ENCODE measurements around the gene NUDT4.
"Not testable (repeated sequence)": the region's sequence is repeated elsewhere in the genome, so short reads cannot be mapped to it uniquely, and the experiment has no call there.

NUDT4 gene

GRCh38 chr12:93417967-93418480 lies 40.3 kb downstream of the NUDT4 start:
- no peak overlapping the region for H3K4me3 Mint-ChIP-seq
- H3K27me3 Mint-ChIP-seq: no peaks in the 10 kb centered on the region
- peaks cover 58% of the 10 kb centered on the region for H3K4me1 Mint-ChIP-seq
- H3K9me3 Mint-ChIP-seq: no peaks in the 10 kb centered on the region
- ATAC-seq (ENCODE audit: low read depth) (no peak), DNase-seq (ENCODE audit: low spot score in 2 of 2) (no peak)
- H3K27ac Mint-ChIP-seq: no peak overlapping the region
- peaks cover 7% of the 10 kb centered on the region for H3K36me3 Mint-ChIP-seq

DNA sequence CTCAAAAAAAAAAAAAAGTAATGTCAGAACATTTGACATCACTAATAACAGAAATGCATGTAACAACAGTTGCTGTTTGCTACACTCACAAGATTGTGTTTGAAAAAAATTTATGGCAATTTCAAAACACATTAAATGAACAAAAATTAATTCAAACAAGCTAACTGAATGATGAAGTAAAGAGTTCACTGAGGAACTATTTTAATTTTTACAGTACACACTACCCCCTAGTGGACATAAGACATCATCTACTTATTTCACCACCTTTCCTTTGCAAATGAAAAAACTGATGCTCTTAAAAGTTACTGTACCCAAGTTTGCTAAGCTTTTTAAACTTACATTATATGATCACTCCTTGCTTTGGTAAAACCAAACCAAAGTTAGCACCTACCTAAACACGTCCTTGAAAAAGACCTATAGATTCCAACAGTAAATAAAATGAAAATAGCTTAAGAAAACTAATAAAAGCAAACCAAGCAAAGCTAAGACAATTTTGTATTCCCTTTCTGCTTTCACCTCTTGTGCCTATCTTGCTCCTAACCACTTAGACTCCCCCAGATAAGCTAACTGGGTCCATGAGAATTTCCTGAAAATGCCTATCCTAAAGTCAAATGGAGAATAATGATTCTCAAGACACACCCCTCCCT lies 41.8 kb downstream of the NUDT4 start:
- peak overlapping the region; percentile 76 for H3K27ac Mint-ChIP-seq
- DNase-seq (ENCODE audit: low spot score in 2 of 2): peak in 1 of 2 donors; percentile 33
- H3K36me3 Mint-ChIP-seq: peaks cover 3% of the 10 kb centered on the region
- peaks cover 58% of the 10 kb centered on the region for H3K4me1 Mint-ChIP-seq
- peak; percentile 70 for ATAC-seq (ENCODE audit: low read depth)
- H3K4me3 Mint-ChIP-seq: peak overlapping the region; percentile 50
- H3K9me3 Mint-ChIP-seq: no peaks in the 10 kb centered on the region
- no peaks in the 10 kb centered on the region for H3K27me3 Mint-ChIP-seq

DNA sequence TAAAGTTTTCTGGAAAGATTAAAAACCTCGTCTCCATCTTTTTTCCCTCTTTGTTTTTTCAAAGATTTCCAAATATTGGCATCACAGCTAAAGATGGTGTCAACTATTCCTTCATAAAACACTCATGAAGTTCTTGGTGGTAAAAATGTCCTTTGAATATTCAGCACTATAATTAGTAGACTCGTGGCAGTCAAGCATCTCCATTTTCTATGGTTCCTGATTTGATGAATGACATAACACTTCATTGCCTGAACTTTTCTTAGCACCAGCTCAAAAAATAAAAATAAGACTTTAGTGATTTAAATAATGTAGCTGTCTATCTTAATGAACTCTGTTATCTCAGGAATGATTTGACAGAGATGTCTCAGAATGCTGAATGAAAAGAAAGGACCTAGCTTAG lies 44.3 kb downstream of the NUDT4 start:
- H3K27ac Mint-ChIP-seq: peak overlapping the region; percentile 76
- peak overlapping the region; percentile 47 for H3K4me3 Mint-ChIP-seq

DNA sequence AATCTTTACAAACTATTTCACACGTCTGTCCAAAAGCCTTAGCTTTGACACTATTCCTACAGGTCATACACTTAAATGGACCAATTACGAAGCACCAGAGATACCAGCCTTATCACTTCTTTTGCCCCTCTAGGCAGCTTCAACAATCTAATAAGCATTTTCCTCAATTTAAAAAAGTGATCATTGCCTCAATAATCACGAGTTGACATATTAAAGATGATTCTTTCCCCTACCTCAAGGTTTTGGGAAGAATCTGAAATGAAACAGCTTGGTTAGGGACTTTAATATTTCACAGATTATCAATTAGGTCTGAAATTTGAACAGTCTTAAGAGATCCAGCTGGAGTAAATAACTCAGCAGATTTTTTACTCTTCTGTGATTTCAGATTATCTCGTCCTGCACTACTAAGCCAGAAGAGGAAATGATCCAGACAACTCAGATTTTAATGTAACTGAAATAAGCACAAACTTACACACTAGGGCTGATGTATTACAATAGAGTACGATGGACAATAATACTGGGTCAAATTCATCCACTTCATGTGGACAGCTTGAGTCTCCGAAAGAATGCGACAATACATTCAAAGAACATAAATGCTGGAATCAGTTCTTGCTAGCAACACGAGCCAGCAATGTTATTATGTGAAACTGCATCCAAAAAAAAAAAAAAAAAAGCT lies 48.1 kb downstream of the NUDT4 start:
- Mint-ChIP-seq H3K4me3 (peak overlapping the region; percentile 73), H3K36me3 (peaks cover 2% of the 10 kb centered on the region), H3K27ac (peak overlapping the region; percentile 76), H3K9me3 (no peaks in the 10 kb centered on the region), H3K4me1 (peaks cover 50% of the 10 kb centered on the region), H3K27me3 (no peaks in the 10 kb centered on the region)
- ATAC-seq (ENCODE audit: low read depth) (peak; percentile 54), DNase-seq (ENCODE audit: low spot score in 2 of 2) (no peak)

More for the DNA sequence above, 44.3 kb downstream of the NUDT4 start:
- DNase-seq (ENCODE audit: low spot score in 2 of 2) (no peak), ATAC-seq (ENCODE audit: low read depth) (no peak)
- peaks cover 2% of the 10 kb centered on the region for H3K36me3 Mint-ChIP-seq
- peaks cover 55% of the 10 kb centered on the region for H3K4me1 Mint-ChIP-seq
- no peaks in the 10 kb centered on the region for H3K9me3 Mint-ChIP-seq
- no peaks in the 10 kb centered on the region for H3K27me3 Mint-ChIP-seq

- ATAC-seq (ENCODE audit: low read depth) (peak; percentile 79), DNase-seq (ENCODE audit: low spot score in 2 of 2) (no peak)
- Mint-ChIP-seq H3K27ac (peak overlapping the region; percentile 76), H3K4me3 (peak overlapping the region; percentile 73), H3K36me3 (peaks cover 2% of the 10 kb centered on the region), H3K4me1 (peaks cover 54% of the 10 kb centered on the region), H3K9me3 (no peaks in the 10 kb centered on the region), H3K27me3 (no peaks in the 10 kb centered on the region)
Observed at GRCh38 chr12:93426412-93426805, 48.7 kb downstream of the NUDT4 start.

GRCh38 chr12:93427779-93428564 lies 50.2 kb downstream of the NUDT4 start:
- H3K4me1 Mint-ChIP-seq: peaks cover 48% of the 10 kb centered on the region
- no peak for DNase-seq (ENCODE audit: low spot score in 2 of 2)
- no peaks in the 10 kb centered on the region for H3K36me3 Mint-ChIP-seq
- no peak for ATAC-seq (ENCODE audit: low read depth)
- H3K27ac Mint-ChIP-seq: peak overlapping the region; percentile 76
- H3K9me3 Mint-ChIP-seq: no peaks in the 10 kb centered on the region
- H3K27me3 Mint-ChIP-seq: no peaks in the 10 kb centered on the region
- H3K4me3 Mint-ChIP-seq: peak overlapping the region; percentile 18

DNA sequence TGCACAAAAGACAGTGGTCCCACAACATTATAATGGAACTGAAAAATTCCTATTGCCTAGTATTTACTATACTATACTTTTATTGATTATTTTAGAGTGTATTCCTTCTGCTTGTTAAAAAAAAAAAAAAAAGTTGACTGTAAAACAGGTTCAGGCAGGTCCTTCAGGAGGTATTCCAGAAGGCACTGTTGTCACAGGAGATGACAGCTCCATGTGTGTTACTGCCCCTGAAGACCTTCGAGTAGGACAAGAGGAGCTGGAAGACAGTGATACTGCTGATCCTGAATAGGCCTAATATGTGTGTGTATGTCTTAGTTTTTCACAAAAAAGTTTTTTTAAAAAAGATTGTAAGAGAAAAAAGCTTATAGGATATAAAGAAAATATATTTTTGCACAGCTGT lies 51.7 kb downstream of the NUDT4 start:
- H3K9me3 Mint-ChIP-seq: no peaks in the 10 kb centered on the region
- H3K27ac Mint-ChIP-seq: peak overlapping the region; percentile 76
- no peak overlapping the region for H3K4me3 Mint-ChIP-seq
- peaks cover 40% of the 10 kb centered on the region for H3K4me1 Mint-ChIP-seq
- H3K27me3 Mint-ChIP-seq: no peaks in the 10 kb centered on the region
- no peaks in the 10 kb centered on the region for H3K36me3 Mint-ChIP-seq
- no peak for ATAC-seq (ENCODE audit: low read depth)
- DNase-seq (ENCODE audit: low spot score in 2 of 2): no peak

GRCh38 chr12:93429852-93430251 lies 52.1 kb downstream of the NUDT4 start:
- no peak for ATAC-seq (ENCODE audit: low read depth)
- H3K4me3 Mint-ChIP-seq: peak overlapping the region; percentile 46
- no peaks in the 10 kb centered on the region for H3K9me3 Mint-ChIP-seq
- DNase-seq (ENCODE audit: low spot score in 2 of 2): no peak
- H3K27ac Mint-ChIP-seq: peak overlapping the region; percentile 76
- no peaks in the 10 kb centered on the region for H3K36me3 Mint-ChIP-seq
- H3K27me3 Mint-ChIP-seq: no peaks in the 10 kb centered on the region
- H3K4me1 Mint-ChIP-seq: peaks cover 38% of the 10 kb centered on the region

DNA sequence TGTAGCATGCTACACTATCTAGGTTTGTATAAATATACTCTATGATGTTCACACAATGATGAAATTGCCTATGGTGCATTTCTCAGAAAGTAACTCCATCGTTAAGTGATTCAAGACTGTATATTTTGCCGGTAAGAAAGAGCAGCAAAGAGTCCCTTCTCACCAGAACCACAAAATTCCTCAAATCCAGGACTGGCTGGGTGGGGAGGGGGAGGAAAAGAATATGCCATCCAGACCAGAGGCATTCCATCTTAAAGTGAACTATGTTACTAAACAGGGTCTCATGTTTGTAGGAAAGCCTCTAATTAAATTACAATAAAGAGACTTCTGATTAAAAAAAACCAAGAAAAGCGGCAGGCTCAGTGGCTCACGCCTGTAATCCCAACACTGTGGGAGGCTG lies 52.6 kb downstream of the NUDT4 start:
- peak overlapping the region; percentile 46 for H3K4me3 Mint-ChIP-seq
- no peak for ATAC-seq (ENCODE audit: low read depth)

GRCh38 chr12:93432031-93432430 lies 54.3 kb downstream of the NUDT4 start:
- not testable (repeated sequence) for ATAC-seq (ENCODE audit: low read depth); DNase-seq (ENCODE audit: low spot score in 2 of 2); H3K36me3 Mint-ChIP-seq; H3K9me3 Mint-ChIP-seq; H3K27me3 Mint-ChIP-seq
- Mint-ChIP-seq H3K4me3 (peak overlapping the region; percentile 52), H3K27ac (peak overlapping the region; percentile 82), H3K4me1 (peaks cover 31% of the 10 kb centered on the region)

More for the DNA sequence above, 52.6 kb downstream of the NUDT4 start:
- H3K9me3 Mint-ChIP-seq: no peaks in the 10 kb centered on the region
- H3K27me3 Mint-ChIP-seq: no peaks in the 10 kb centered on the region
- H3K36me3 Mint-ChIP-seq: no peaks in the 10 kb centered on the region
- DNase-seq (ENCODE audit: low spot score in 2 of 2): no peak
- H3K4me1 Mint-ChIP-seq: peaks cover 34% of the 10 kb centered on the region
- H3K27ac Mint-ChIP-seq: peak overlapping the region; percentile 76

GRCh38 chr12:93434256-93434865 lies 56.6 kb downstream of the NUDT4 start:
- Mint-ChIP-seq H3K4me3 (peak overlapping the region; percentile 72), H3K4me1 (peaks cover 41% of the 10 kb centered on the region)

DNA sequence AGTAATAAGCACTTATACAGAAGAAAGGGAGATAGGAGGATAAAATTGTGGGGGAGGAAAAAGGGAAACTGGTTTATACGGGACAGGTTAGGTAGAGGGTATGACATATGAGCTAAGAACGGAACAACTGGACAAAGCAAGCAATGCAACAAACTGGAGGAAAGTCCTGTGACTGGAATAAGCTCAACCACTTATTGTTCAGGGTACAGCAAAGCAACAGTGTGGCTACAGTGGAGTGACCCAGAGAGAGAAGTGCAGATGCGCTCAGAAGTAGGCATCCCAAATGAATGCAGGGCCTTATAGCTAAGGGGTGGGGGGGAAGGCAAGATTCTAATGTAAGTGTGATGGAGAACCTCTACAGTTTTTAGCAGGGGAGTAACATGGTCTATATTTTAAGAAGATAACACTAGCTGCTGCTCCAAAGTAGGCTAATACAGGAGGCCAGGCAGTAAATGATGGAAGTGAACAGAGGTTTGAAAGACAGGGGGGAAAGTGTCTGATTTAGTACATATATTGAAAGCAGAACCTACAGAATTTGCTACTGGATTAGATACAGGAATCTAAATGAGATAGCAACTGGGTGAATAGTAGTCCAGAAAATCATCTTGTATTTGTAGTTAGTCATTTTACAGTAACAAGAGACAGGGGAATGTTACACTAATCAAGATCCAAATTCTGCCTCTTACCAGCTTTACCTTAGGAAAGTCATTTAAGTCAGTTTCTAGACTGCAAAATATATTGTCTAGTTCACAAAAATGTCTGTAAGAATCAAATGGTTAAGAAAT lies 60.7 kb downstream of the NUDT4 start:
- ATAC-seq (ENCODE audit: low read depth) (no peak), DNase-seq (ENCODE audit: low spot score in 2 of 2) (no peak)
- Mint-ChIP-seq H3K9me3 (no peaks in the 10 kb centered on the region), H3K4me1 (peaks cover 45% of the 10 kb centered on the region), H3K36me3 (no peaks in the 10 kb centered on the region), H3K4me3 (peak overlapping the region; percentile 89), H3K27ac (peak overlapping the region; percentile 70), H3K27me3 (no peaks in the 10 kb centered on the region)

More at GRCh38 chr12:93434256-93434865, 56.6 kb downstream of the NUDT4 start:
- Mint-ChIP-seq H3K9me3 (no peaks in the 10 kb centered on the region), H3K27me3 (no peaks in the 10 kb centered on the region), H3K27ac (peak overlapping the region; percentile 82), H3K36me3 (no peaks in the 10 kb centered on the region)
- DNase-seq (ENCODE audit: low spot score in 2 of 2) (no peak), ATAC-seq (ENCODE audit: low read depth) (peak; percentile 17)
